Retina (tissue), 1 donor: ENCODE results near the gene HTRA2.
"Not testable (repeated sequence)": the region's sequence is repeated elsewhere in the genome, so short reads cannot be mapped to it uniquely, and the experiment has no call there.

ENCODE experiments used
- DNase-seq: peaks from one replicate; pipeline ENCODE4 v3.0.0-alpha.2; 2016

HTRA2 gene

DNA sequence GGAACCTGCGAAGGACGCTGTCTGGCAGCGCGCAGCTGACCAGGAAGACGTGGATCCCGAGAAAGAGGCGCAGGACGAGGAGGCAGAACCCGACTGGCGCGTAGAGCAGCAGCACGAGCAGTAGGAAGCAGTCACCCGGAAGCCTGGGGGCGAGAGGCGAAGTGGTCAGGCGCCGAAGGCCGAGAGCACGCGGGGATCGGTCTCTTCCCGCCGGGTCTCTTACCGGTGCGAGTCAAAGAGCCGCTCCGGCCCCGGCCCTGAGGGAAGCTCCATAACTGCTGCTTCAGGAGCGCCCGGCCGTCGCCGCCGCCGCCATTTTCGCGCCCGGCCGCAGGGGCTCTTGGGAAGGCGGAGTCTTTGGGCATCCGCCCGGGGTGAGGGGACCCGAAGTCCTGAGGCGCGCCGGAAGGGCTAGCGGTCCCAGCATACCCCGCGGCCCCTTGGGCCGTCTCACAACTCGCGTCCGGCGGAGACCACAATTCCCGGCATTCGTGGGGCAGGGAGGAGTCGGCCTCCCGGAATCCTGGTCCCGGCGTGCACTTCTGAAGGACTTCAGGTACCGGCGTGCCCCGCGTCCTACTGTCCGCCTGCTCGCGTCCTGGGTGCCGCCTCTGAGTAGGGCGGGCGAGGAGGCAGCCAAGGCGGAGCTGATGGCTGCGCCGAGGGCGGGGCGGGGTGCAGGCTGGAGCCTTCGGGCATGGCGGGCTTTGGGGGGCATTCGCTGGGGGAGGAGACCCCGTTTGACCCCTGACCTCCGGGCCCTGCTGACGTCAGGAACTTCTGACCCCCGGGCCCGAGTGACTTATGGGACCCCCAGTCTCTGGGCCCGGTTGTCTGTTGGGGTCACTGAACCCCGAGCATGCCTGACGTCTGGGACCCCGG is at the start of gene HTRA2, which contains the start of gene AUP1:
Gene HTRA2, plus strand, starts transcription at position 577 of the 882 bp plus-strand sequence. Its CDS starts 74 bp downstream, at position 651.
Gene AUP1, minus strand, starts transcription at position 350 of the 882 bp plus-strand sequence. Its CDS starts 77 bp downstream, at position 273.
- DNase-seq: peak; percentile 97

DNA sequence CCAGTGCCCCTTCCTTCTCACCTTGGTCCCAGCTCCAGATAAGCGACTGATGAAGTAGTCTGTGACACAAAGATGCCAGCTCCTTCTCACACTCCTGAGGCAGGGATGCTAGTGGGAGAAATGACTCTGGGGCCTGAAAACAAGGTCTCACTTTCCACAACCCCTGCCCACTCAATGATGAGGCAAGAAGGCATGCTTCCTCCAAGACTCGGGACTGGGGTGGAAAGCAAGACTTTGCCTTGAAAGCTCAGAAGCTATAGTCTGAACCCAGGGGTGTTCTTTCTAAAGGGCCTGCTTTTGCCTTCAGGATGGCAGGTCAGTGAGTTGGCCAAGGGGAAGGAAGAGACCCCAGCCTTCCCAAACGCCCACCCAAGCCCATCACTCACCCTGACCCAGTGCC is 48.3 kb upstream of the HTRA2 start:
- DNase-seq: no peak

DNA sequence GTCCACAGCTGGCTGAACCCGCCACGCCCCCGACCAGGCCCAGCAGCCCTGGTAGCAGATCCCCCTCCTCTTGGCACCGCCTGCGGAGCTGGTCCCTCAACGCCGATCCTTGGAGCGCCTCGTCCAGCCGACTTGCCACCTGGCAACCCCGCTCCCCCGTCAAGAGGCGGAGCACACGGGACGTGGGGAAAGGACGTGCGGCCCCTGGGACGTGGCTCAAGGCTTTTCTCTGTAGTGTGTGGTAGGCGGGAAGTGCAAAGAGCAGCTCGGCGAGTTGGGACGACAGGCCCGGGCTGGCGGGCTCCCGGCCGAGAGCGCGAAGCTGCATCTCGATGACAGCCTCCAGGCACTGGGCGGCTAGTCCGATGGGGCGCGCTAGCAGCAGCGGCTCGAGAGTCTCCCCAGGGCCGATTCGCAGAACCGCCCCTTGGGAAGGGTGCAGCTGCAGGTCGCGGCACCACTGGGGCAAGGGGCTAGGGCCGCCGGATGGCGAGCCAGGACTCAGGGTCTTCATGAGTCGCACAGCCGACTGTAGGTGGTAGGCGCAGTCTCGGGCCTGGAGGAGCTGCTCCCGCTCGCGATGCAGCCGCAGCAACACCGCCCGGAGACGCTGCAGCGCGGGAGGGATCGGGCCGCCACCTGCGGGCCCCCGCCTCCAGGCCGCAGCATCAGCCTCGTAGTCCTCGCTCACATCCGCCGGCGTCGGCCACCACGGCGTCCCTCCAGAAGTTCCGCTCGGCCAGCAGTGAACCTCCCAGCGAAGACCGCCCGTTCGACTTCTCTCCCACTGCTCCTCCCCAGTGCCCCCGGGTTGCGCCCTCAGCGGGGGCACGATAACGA is 47.6 kb upstream of the HTRA2 start:
- DNase-seq: peak; percentile 27

DNA sequence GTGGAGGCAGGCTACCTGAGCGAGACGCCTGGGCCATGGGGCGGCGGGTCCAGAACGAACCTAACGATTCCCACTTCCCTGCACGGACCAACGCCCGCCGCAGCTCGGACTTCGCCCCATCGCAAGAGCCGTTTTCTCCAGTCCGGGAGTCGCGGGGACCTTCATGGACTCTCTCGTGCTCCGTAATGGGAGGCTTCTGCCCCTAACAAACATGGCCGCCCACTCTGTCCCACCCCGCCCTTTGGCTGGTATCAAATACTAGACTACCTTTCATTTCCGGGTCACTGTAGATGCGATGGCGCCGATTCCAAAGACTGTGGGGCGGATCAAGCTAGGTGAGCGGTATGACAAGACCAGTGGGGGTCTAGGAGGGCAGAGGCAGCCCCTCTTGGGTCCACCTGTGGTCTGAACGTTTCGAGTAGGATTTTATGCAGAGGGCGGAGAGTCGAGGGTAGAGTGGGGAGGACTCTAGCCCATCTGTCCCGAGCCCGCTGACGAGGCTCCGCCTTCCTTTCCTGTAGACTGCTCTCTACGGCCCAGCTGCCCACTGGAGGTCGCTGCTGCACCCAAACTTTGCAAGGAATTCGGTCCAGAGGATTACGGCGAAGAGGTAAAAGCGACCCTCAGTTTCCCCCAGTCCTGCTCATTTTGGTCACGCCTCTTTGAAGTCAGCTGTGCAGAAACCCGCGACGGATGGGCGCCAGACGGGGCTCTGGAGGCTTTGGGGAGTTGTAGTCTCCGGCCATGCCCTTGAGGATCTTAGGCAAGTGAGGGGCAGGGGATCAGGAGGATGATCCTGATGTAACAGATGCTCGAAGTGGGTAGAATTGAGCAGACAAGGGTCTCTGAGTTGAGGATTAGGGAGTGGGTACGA is 46.7 kb upstream of the HTRA2 start, which contains the start of the genes CCDC142 and TTC31:
Gene CCDC142, minus strand, starts transcription at position 198 of the 874 bp plus-strand sequence. Its CDS starts 161 bp downstream, at position 37.
Gene TTC31, plus strand, starts transcription at position 281 of the 874 bp plus-strand sequence. Its CDS starts 15 bp downstream, at position 296.
- peak; percentile 99 for DNase-seq

DNA sequence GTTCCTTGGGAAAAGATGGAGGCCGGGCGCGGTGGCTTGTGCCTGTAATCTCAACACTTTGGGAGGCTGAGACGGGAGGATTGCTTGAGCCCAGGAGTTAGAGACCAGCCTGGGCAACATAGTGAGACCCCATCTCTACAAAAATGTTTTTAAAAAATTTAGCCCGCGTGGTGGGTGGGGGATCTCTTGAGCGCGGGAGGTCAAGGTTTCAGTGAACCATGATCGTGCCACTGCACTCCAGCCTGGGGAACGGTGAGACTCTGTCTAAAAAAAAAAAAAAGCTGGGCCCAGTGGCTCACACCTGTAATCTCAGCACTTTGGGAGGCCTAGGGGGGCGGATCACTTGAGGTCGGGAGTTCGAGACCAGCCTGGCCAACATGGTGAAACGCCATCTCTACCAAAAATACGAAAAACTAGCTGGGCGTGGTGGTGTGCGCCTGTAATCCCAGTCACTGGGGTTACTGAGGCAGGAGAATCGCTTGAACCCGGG is 46.0 kb upstream of the HTRA2 start:
- not testable (repeated sequence) for DNase-seq

DNA sequence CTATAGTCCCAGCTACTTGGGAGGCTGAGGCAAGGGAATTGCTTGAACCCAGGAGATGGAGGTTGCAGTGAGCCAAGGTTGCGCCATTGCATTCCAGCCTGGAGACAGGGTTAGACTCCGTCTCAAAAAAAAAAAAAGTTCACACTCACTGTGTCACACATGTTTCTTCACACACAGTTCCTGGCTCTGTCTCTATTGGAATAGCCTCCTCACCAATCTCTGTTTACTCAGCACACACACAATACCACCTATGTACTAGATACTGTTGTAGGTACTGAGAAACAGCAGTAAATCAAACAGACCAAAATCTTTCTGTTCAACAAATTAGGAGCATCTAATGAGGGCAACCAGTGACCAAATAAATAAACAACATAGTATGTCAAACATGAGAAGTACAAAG is 43.6 kb upstream of the HTRA2 start:
- DNase-seq: no peak

DNA sequence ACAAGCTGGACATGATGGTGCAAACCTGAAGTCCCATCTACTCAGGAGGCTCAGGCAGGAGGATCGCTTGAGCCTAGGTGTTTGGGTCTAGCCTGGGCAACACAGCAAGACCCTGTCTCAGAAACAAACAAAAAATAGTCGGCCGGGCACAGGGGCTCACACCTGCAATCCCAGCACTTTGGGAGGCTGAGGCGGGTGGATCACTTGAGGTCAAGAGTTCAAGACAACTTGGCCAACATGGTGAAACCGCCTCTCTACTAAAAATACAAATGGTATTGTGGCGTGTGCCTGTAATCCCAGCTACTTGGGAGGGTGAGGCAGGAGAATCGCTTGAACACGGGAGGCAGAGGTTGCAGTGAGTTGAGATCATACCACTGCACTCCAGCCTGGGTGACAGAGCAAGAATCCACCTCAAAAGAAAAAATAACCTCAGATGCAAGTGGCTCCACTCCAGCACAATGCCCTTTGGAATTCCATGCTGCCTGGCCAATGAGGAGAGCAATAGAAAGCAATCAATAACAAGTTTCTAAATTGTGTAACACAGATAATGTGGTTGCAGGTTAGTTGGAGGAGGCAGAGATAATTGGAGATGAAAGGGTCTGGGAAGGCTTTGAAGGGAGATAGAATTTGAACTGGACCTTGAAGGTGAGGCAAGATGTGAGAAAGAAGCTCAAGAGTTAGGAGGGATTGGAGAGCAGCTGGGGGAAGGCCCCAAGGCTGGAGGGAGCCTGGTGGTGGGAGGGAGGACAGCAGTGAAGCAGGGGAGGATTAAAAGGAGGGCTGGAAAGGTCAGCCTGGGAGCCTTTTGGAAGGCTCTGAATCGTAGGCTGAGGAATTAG is 40.9 kb upstream of the HTRA2 start:
- no peak for DNase-seq

DNA sequence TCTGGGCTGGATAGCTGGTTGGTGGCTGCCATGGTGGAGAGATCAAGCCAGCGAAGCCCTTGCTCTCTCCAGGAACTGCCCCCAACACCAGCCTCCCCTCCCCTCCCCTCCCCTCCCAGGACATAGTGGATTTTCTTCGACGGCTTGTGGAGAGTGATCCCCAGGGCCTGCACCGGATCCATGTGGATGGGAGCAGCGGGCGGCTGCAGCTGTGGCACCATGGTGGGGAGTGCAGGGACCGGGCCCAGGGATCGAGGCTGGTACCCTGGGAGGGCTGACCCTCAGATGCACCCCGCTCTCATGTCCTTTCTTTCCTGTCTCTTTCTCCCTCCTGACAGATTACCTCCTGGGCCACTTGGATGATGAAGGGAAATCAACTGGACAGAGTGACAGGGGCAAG is 39.8 kb upstream of the HTRA2 start:
- DNase-seq: no peak

DNA sequence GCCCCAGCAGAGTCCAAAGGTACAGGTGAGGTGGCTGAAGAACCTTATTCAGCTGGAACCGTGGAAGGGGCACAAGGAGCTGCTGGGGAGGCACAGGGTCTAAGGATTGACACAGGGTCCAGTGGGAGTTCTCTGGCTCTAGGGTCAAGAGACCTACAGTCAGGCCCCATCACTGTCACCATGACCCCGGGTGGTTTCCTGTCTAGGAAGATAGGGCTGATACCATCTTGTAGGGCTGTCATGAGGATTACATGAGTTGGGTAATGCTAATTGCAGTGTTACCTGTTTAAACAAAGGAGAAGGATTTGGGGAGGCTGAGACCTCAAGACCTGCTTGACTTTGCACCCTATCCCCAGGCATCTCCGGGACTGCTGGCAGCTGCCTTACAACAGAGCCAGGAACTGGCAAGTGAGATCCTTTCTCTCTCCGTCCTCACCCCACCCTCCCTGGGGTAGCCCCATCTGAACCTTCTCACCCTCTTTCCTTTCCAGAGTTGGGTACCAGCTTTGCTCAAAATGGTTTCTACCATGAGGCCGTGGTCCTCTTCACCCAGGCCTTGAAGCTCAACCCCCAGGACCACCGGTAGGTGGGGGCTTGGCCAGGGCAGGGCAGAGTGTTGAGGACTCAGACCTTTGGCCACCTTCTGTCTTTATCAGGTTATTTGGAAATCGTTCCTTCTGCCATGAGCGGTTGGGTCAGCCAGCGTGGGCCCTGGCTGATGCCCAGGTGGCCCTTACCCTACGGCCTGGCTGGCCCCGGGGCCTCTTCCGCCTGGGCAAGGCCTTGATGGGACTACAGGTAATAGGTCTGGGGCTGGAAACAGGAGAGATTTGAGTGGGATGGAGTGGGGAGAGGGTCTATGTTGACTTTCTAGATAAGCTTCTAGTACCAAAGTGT is 37.8 kb upstream of the HTRA2 start:
- DNase-seq: no peak

DNA sequence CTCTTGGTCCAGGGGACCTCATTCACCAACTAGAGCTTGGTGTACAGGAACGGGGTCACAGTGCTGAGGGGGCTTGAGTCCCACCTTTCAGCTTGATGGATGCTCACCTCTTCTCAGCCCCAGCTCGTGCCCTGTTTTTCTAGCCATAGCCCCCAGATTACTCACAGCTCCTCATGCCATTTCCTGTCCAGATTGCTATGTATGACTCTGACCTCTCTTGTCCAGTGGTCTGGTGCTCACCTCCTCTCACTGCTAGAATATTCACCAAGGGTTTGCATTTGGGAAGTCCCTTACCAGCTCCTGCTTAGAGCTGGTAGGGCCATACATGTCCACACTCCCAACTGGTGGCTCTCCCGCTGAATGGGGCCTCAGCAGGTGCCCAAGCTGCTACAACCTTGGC is 36.2 kb upstream of the HTRA2 start:
- no peak for DNase-seq

DNA sequence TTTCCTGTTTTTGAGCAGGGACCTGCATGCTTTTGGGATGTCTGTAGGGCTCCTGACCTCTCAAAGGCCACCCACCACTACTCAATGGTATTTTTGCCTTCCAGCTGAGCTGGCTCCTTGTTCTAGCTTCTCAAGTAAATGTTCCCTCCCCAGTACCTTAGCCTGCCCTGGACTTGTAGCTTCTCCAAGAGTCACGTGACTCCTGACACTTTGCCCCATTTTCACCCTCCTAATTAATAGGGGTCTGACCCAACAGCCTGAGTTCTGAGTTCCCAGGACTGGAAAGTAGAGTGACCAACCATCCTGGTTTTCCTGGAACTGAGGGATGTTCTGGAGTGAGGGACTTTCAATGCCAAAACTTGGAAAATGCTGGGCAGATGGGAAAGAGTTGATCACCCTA is 34.3 kb upstream of the HTRA2 start:
- no peak for DNase-seq

DNA sequence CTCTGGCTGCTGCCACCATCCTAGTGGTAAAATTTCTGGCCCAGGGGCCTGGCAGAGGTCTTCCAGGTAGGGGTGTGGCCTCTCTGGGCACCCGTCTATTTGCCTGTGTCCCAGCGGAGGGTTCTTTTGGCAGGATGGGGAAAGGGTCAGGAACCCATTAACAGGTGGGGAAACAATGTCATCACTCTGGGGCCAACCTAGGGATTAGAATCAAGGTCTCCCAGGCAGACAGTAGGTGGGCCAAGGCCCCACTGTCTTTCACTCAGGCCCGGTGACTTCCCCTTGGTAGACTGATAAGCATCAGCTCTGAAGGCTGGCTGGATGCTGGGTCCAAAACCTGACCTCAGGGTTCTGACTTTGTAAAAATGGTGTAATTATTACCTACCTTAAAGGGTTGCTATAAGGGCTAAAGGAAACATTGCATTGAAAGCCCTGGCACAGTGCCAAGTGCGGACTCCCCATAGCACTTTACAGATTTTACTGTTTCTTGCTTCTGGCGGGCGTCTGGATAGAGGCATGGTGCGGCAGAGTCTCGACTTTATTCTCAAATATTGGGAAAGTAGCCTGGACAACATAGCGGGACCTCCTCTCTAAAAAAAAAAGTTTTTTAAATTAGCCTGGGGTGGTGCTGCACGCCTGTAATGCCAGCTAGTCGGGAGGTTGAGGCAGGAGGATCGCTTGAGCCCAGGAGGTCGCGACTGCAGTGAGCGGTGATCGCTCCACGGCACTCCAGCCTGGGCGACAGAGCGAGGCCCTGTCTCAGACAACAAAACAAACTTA is 32.5 kb upstream of the HTRA2 start:
- no peak for DNase-seq

DNA sequence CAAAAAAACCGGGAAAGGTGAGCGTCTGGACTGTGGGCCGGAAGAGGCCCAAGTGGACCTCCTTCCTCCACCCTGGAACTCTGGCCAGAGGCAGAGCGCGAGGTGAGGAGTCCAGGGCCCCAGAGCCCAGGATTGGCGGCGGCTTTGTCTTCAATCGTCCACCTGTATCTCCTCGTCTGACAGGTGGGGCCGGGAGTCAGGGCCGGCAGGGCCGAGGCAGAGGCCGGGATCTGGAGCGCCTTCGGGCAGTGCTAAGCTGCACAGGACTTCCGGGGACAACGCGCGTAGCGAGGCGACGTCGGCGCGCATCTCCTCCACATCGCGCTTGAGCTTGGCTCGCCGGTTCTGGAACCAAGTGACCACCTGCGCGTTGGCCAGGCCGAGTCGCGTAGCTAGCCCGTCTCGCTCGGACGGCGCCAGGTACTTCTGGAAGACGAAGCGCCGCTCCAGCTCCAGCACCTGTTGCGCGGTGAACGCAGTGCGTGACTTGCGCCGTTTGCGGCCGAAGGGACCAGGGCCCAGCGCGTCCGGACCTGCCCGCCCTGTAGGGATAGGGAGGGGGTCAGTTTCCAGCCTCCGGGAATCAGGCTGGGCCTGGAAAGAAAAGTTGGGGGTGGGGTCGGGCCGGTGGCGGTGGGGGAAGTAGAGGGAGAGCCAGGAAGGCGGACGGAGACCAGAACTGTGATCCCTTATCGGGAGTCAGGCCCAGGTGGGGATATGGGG is 31.8 kb upstream of the HTRA2 start:
- peak; percentile 60 for DNase-seq

DNA sequence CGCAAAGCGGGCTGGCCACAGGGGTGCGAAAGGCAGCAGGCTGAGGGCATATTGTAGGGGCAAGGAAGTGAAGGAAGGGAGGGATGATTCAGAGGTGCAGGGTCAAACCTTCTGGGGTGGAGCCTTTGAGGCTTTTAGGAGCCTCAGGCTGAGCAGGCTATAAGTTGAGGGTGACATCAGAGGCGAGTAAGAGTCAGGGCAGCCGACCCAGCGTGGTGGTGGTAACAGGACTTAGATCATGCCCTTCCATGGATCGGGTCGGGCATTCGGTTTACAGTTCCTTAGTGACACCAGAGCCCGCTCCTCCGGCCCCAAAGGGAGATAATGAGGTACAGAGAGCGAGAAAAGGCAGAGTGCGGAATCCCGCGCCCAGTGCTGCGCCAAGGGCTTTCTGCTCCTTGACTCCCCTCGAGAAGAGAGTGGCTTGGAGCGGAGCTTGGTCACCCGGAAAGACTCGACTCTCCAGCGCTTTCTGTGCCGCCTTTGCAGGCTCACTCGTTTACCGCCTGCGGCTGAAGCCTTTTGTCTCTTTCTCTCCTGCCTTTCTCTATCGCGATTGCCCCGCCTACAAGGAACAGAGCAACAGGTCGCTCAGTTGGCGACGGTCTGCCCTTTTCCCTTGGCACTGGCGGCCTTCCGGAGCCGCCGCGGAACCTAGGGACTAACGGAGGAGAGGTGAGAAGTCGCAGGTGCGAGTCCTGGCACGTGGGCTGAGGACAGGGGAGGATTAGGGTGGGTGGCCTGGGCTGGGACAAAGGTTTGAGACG is 31.1 kb upstream of the HTRA2 start:
- DNase-seq: peak; percentile 76

DNA sequence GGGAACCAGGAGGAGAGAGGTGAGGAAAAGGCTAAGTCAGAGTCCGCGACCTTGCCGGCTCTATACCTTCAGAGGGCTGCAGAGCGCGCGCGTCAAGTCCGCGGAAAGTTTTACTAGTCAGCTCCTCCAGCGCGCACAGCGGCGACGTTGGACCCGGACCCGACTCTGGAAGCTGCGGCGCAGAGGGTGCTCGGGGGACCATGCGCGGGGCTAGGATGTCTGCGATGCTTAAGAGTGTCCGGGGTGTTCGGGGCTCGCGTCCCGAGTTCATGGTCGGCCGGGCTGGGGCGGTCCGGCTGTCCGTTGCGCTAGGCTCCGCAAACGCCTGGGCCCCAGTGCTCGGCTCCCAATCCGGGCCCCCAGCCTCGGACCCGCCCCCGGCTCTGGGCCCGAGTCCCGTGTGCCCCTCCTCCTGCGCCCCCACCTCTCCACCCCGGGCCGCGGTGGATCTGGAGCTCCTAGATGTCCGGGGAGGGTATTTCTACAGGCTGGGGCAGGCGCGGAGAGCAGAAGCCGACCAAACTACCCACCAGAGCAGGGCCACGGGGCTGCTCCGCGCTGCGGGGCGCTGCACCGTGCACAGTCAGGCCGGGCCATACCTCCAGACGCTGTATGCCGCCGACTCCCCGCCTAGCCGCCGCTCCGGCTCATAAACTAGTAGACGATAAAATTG is 30.3 kb upstream of the HTRA2 start, which contains the start of gene LBX2:
Gene LBX2, minus strand, starts transcription at position 337 of the 673 bp plus-strand sequence. Its CDS starts 66 bp downstream, at position 271.
- DNase-seq: peak; percentile 62

DNA sequence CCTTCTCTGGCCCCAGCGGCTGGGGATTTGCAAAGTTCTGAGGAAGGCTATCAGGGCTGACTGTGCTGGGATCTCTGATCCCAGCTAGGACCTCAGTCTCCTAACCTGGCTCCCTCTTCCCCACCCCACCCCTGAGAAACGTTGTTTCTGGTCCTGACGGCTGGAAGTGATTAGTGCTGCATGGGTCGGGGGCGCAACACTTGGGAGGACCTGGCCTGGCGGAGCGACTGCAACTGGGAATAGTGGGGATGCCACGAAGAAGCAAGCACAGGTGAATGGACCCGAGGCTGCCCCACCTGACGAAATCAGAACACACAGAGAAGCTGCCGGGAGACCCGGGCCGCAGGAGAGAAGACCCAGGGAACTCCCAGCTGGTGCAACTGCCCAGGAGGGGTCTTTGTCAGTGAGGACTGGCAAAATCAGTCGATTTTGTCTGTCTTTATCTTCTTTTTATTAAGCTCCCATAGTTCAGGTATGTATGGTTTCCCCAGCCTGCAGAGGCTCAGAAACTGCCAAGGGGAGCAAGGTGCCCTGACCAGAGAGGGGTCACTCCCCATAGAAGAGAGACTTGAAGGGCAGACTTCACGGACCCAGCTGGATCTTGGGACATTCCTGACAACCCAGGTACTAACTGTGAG is 29.7 kb upstream of the HTRA2 start:
- no peak for DNase-seq

DNA sequence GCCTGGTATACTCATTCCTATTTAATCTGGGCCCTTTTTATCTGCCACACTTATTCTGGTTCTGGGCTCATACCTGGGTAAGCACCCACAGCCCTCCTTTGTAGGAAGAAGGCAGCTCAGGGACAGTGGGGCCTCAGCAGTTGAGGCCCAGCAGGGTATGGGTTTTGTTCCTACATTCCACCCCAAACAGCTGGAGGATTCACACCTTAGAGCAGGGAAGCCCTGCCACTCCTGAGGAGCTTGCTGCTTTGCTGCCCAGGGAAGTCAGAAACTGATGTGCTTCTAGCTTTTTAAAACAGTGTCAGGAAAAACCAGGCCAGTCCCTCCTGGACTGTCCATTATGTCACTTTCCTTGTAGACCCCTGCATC is 29.2 kb upstream of the HTRA2 start:
- peak; percentile 16 for DNase-seq
